Measurements from ENCODE around the gene FNDC4. TPM values are rescaled to one million over a fixed set of nuclear protein-coding genes. Genes with fewer than 3 reads are reported as not detected.
"Not testable (repeated sequence)": the region's sequence is repeated elsewhere in the genome, so short reads cannot be mapped to it uniquely, and the experiment has no call there.

FNDC4 gene, protein sequence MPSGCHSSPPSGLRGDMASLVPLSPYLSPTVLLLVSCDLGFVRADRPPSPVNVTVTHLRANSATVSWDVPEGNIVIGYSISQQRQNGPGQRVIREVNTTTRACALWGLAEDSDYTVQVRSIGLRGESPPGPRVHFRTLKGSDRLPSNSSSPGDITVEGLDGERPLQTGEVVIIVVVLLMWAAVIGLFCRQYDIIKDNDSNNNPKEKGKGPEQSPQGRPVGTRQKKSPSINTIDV
- 2.2 and 3.9 TPM in 2 replicates for total RNA-seq (2014; rRNA removed; shearing (Covaris generic))

DNA sequence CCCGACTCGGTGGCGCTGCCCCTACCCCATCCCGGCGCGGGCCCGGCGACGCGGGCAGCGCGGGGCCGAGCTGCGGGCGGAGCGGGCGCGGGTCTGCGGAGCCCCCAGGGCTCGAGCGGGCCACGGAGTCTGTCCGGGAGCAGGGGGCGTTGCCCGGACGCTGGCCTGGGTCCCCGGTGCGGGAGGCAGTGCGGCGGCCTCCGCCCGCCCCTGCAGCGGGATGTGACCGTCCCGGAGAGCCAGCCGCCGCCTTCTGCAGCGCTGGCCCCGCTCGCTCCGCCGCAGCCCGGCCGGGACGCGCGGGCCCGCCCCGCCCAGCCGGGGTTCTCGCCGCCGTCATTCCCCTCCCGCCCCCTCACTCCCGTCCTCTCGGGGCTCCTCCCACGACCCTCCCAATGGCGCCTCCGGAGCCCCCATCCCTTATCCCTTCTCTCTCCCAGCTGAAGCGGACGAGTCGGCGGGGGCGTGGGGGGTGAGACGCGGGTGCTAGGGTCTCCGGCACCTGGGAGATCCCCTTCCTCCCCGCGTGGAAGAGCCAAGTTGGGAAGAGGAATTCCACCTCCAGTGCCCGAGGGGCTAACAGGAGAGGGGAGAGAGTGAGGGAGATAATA lies at the start of gene FNDC4:
Gene FNDC4, minus strand, starts transcription at position 257 of the 611 bp plus-strand sequence. CDS start 521 bp downstream, outside the sequence.
- Histone ChIP-seq H3K36me3 (peaks cover 3% of the 10 kb centered on the region; the same call in 1 of the 2 replicates), H3K9me3 (replicated peaks) (no peaks in the 10 kb centered on the region), H3K4me1 (replicated peaks) (peaks cover 11% of the 10 kb centered on the region), H3K4me3 (peak within 1 kb of the TSS; percentile 64), H3K27ac (no peak within 1 kb of the TSS), H3K27me3 (replicated peaks) (peaks cover 16% of the 10 kb centered on the region)
- DNase-seq (ENCODE audit: low read depth in 1 of 2, low spot score in 2 of 2), result no peak

DNA sequence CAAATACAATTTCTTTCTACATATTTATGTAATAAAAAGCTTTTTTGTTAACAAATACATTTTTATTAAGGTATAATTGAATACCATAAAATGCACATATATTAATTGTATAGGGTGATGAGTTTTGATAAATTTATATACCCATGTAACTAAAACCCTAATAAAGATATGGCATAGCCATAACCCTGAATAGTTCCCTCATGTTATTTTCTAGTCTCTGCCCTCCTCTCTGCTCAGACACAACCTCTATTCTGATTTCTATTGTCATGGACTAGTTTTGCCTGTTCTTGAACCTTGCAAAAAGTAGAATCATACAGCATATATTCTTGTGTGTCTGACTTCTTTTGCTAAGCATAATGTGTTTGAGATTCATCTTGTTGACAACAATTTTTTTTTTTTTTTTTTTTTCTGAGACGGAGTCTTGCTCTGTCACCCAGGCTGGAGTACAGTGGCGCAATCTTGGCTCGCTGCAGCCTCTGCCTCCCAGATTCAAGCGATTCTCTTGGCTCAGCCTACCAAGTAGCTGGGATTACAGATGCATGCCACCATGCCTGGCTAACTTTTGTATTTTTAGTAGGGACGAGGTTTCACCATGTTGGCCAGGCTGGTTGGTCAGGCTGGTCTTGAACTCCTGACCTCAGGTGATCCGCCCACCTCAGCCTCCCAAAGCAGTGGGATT lies 49.3 kb upstream of the FNDC4 start:
- no peaks in the 10 kb centered on the region for H3K27me3 ChIP-seq (replicated peaks)
- H3K27ac ChIP-seq, result no peak overlapping the region
- no peak for DNase-seq (ENCODE audit: low read depth in 1 of 2, low spot score in 2 of 2)

DNA sequence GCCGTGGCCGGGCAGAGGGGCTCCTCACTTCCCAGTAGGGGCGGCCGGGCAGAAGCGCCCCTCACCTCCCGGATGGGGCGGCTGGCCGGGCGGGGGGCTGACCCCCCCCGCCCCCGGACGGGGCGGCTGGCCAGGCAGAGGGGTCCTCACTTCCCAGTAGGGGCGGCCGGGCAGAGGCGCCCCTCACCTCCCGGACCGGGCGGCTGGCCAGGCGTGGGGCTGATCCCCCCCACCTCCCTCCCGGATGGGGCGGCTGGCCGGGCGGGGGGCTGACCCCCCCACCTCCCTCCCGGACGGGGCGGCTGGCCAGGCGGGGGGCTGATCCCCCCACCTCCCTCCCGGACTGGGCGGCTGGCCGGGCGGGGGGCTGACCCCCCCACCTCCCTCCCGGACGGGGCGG lies 44.6 kb upstream of the FNDC4 start:
- not testable (repeated sequence) for DNase-seq (ENCODE audit: low read depth in 1 of 2, low spot score in 2 of 2); H3K9me3 ChIP-seq (replicated peaks)

More for the DNA sequence above, 49.3 kb upstream of the FNDC4 start:
- Histone ChIP-seq H3K4me1 (replicated peaks) (no peaks in the 10 kb centered on the region), H3K9me3 (replicated peaks) (no peaks in the 10 kb centered on the region), H3K4me3 (no peak overlapping the region), H3K36me3 (no peaks in the 10 kb centered on the region)

DNA sequence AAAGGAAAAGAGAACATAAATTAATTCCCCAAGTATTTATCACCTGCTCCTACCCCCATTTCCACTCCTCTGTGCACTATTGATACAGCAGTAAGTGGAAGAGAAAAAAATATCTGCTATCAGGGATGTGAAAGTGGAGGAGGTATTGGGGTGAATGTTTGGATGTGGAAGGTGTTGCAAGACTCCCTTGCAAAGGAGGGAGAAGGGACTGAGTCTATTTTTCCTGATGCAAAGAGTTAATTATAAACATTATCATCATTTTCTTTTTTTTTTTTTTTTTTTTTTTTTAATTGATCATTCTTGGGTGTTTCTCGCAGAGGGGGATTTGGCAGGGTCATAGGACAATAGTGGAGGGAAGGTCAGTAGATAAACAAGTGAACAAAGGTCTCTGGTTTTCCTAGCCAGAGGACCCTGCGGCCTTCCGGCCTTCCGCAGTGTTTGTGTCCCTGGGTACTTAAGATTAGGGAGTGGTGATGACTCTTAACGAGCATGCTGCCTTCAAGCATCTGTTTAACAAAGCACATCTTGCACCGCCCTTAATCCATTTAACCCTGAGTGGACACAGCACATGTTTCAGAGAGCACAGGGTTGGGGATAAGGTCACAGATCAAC lies 43.9 kb upstream of the FNDC4 start:
- not testable (repeated sequence) for H3K9me3 ChIP-seq (replicated peaks); H3K36me3 ChIP-seq; H3K27ac ChIP-seq; H3K4me1 ChIP-seq (replicated peaks); H3K4me3 ChIP-seq; H3K27me3 ChIP-seq (replicated peaks); DNase-seq (ENCODE audit: low read depth in 1 of 2, low spot score in 2 of 2)

More for the DNA sequence above, 44.6 kb upstream of the FNDC4 start:
- not testable (repeated sequence) for H3K4me1 ChIP-seq (replicated peaks); H3K27ac ChIP-seq; H3K4me3 ChIP-seq; H3K36me3 ChIP-seq; H3K27me3 ChIP-seq (replicated peaks)

DNA sequence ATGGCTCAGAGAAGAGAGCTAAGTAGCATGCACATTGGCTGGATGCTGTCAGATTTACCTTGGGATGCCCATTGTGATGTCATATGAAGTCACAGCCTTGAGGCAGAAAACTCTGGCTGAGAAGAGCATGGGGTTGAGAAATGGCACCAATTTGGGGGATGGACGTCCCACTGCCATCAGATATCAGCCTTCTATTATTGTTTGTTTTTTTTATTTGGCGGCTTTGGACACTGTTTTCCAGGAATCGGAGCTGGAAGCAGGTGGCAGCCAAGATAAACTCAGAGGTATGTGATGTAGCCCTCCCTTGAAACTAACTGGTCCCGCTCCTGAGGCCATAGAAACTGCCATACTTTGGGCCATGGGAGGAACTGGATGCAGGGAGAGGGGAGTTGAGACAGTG lies 42.3 kb upstream of the FNDC4 start:
- DNase-seq (ENCODE audit: low read depth in 1 of 2, low spot score in 2 of 2), result no peak
- Histone ChIP-seq H3K9me3 (replicated peaks) (no peaks in the 10 kb centered on the region), H3K4me3 (no peak overlapping the region), H3K27ac (no peak overlapping the region), H3K4me1 (replicated peaks) (no peaks in the 10 kb centered on the region), H3K36me3 (no peaks in the 10 kb centered on the region), H3K27me3 (replicated peaks) (no peaks in the 10 kb centered on the region)

DNA sequence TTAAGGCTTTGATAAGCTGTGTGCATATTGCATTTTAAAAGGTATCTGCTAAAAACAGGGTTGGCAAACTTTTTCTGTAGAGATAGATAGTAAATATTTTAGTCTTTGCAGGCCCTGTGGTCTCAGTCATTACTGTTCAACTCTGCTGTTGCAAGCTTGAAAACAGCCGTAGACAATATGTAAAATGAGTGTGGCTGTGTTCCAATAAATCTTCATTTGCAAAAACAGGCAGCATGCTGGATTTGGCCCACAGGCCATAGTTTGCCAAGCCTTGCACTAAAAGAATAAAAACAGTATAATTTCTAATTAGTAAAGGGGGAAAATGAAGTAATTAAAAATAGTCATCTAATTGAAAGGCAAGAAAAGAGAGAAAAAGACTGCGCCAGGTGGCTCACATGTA lies 37.0 kb upstream of the FNDC4 start:
- H3K4me3 ChIP-seq, result no peak overlapping the region
- no peaks in the 10 kb centered on the region; the same call in 1 of the 2 replicates for H3K4me1 ChIP-seq (replicated peaks)
- no peaks in the 10 kb centered on the region for H3K9me3 ChIP-seq (replicated peaks)
- H3K27me3 ChIP-seq (replicated peaks), result 0 out of 2 replicates have a peak, but pooled peaks cover 3% of the 10 kb centered on the region
- no peak for DNase-seq (ENCODE audit: low read depth in 1 of 2, low spot score in 2 of 2)
- H3K27ac ChIP-seq, result no peak overlapping the region
- H3K36me3 ChIP-seq, result no peaks in the 10 kb centered on the region

DNA sequence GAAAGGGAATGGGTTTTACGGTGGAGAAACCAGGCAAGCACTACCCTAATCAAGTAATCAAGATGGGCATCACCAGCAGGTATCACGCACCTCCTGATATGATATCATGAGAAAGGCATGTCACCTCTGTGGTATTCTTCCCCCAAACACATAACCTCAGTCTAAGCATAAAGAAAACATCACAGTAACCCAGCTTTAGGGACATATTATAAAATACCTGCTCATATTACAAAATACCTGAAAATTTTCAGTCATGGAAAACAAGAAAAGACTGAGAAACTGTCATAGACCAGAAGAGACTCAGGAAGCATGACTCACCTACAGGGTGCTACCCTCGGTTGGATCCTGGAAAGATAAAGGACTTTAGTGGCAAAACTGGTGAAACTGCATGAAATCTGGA lies 32.2 kb upstream of the FNDC4 start:
- Histone ChIP-seq H3K27me3 (replicated peaks) (0 out of 2 replicates have a peak, but pooled peaks cover 3% of the 10 kb centered on the region), H3K9me3 (replicated peaks) (no peaks in the 10 kb centered on the region), H3K4me3 (no peak overlapping the region), H3K4me1 (replicated peaks) (no peaks in the 10 kb centered on the region; the same call in 1 of the 2 replicates), H3K27ac (no peak overlapping the region), H3K36me3 (no peaks in the 10 kb centered on the region)
- no peak for DNase-seq (ENCODE audit: low read depth in 1 of 2, low spot score in 2 of 2)

DNA sequence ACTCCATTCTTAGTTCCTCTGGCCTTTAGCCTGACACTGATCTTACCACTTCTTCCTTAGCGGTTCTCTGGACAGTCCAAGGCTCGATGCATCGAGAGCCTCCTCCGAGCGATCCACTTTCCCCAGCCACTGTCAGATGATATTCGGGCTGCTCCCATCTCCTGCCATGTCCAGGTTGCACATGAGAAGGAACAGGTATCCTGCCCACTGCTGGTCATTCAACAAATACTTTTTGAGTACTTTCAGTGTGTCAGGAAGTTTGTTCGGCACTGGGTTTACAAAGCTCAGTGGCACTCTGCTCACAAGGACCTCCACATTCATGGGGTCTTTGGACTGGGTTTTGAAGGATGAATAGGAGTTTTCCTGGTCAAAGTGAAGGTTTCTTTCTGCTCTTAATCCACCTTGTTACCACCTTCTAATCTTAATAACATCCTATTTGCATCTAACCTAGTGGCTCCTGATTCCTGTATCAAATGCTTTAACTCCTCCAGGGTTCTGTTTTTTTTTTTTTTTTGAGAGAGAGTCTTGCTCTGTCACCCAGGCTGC lies 27.5 kb upstream of the FNDC4 start:
- Histone ChIP-seq H3K27ac (no peak overlapping the region), H3K27me3 (replicated peaks) (no peaks in the 10 kb centered on the region)
- DNase-seq (ENCODE audit: low read depth in 1 of 2, low spot score in 2 of 2), result no peak

DNA sequence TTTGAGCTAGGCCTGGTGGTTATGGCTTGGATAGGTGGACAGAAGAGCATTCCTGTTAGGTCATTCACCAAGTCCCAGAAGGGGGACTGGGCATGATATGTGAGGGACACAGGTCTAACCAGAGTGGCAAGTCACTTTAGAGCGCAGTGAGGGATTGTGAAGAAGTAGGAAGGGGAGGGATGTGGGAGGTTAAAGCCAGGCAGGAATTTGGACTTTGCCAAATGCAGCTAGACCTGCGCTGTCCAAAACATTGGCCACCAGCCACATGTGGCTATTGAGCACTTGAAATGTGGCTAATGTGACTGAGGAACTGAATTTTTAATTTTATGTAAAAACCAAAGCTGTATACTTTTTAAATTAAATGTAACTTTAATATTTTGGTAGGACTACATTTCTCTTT lies 25.3 kb upstream of the FNDC4 start:
- H3K4me1 ChIP-seq (replicated peaks), result no peaks in the 10 kb centered on the region
- no peak overlapping the region for H3K27ac ChIP-seq
- no peak overlapping the region for H3K4me3 ChIP-seq
- no peaks in the 10 kb centered on the region for H3K9me3 ChIP-seq (replicated peaks)
- no peaks in the 10 kb centered on the region for H3K36me3 ChIP-seq
- H3K27me3 ChIP-seq (replicated peaks), result no peaks in the 10 kb centered on the region
- DNase-seq (ENCODE audit: low read depth in 1 of 2, low spot score in 2 of 2), result no peak

More for the DNA sequence above, 27.5 kb upstream of the FNDC4 start:
- Histone ChIP-seq H3K4me1 (replicated peaks) (no peaks in the 10 kb centered on the region; the same call in 1 of the 2 replicates), H3K9me3 (replicated peaks) (no peaks in the 10 kb centered on the region), H3K4me3 (no peak overlapping the region), H3K36me3 (no peaks in the 10 kb centered on the region)

DNA sequence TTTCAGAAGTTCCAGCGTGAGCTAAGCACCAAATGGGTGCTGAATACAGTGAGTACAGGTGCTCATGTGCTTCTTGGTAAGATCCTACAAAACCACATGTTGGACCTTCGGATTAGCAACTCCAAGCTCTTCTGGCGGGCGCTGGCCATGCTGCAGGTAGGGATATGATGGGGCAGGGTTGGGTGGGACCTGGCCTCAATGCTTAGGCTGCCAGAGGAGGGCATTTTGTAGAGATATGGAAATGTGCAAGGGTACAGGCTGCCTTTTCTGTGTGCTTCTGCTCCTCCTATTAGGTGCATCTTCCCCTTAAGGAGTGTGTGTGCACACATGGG lies 23.7 kb upstream of the FNDC4 start:
- Histone ChIP-seq H3K36me3 (no peaks in the 10 kb centered on the region), H3K27me3 (replicated peaks) (no peaks in the 10 kb centered on the region), H3K4me1 (replicated peaks) (no peaks in the 10 kb centered on the region), H3K9me3 (replicated peaks) (no peaks in the 10 kb centered on the region), H3K4me3 (no peak overlapping the region), H3K27ac (no peak overlapping the region)
- DNase-seq (ENCODE audit: low read depth in 1 of 2, low spot score in 2 of 2), result no peak

DNA sequence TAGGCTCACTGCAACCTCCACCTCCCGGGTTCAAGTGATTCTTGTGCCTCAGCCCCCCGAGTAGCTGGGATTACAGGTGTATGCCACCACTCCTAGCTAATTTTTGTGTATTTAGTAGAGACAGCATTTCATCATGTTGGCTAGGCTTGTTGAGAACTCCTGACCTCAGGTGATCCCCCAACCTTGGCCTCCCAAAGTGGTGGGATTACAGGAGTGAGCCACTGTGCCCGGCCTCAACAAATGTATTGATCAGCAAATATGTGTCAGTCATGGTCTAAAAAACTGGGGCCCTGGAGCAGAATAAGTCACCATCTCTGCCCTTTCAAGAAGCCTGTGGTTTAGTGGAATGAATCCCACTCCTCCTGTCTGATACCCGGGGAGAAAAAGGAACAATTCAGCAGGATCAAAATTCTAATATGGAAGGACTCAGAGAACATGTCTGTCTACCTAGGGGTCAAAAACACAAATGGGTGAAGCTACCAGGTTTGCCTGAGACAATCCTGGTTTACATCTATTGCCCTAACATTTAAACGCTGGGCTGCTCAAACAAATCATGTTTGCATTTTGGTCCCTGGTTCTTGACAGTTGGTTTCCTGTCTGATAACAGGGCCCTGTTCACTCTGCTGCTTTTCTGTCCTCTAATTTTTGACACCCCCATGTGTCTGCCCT lies 23.2 kb upstream of the FNDC4 start:
- H3K4me3 ChIP-seq, result no peak overlapping the region
- 0 out of 2 replicates have a peak, but pooled peaks cover 3% of the 10 kb centered on the region for H3K27me3 ChIP-seq (replicated peaks)
- no peaks in the 10 kb centered on the region for H3K36me3 ChIP-seq
- no peaks in the 10 kb centered on the region for H3K4me1 ChIP-seq (replicated peaks)
- no peak overlapping the region for H3K27ac ChIP-seq
- no peak for DNase-seq (ENCODE audit: low read depth in 1 of 2, low spot score in 2 of 2)
- H3K9me3 ChIP-seq (replicated peaks), result no peaks in the 10 kb centered on the region

DNA sequence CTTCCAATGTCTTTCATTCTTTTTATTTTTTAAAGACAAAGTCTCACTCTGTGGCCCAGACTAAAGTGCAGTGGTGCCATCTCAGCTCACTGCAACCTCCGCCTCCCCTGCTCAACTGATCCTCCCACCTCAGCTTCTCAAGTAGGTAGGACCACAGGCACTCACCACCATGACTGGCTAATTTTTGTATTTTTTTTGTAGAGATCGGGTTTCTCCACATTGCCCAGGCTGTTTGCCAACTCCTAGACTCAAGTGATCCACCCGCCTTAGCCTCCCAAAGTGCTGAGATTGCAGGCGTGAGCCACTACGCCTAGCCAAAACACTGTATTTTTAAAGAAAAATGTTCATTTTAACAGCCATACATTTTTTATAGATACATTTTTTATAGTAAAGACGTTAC lies 14.3 kb upstream of the FNDC4 start:
- H3K36me3 ChIP-seq, result no peaks in the 10 kb centered on the region
- no peaks in the 10 kb centered on the region for H3K9me3 ChIP-seq (replicated peaks)
- 0 out of 2 replicates have a peak, but pooled peaks cover 3% of the 10 kb centered on the region for H3K27me3 ChIP-seq (replicated peaks)
- no peak overlapping the region for H3K27ac ChIP-seq
- no peak for DNase-seq (ENCODE audit: low read depth in 1 of 2, low spot score in 2 of 2)
- no peak overlapping the region for H3K4me3 ChIP-seq
- no peaks in the 10 kb centered on the region for H3K4me1 ChIP-seq (replicated peaks)

DNA sequence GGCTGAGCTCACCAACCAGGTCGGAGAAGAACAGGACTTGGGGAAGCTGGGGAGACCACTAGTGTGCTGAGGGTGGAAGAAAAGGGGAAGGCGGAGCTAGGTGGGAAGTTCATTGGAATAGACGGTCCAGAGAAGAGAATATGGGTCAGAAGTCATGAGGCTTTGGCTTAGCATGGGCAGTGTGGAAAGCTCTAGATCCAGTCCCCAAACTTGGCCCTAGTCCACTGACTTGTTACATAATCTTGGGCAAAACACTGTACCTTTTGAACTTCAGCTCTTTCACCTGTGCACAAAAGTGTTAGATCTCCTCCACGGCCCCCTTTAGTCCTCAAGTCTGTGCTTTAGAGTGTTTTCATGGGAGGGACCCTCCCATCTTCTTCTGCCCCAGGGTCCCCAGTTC lies 12.3 kb upstream of the FNDC4 start:
- H3K9me3 ChIP-seq (replicated peaks), result no peaks in the 10 kb centered on the region
- no peaks in the 10 kb centered on the region for H3K36me3 ChIP-seq
- H3K4me3 ChIP-seq, result no peak overlapping the region
- no peak overlapping the region for H3K27ac ChIP-seq
- no peaks in the 10 kb centered on the region for H3K27me3 ChIP-seq (replicated peaks)
- H3K4me1 ChIP-seq (replicated peaks), result no peaks in the 10 kb centered on the region
- DNase-seq (ENCODE audit: low read depth in 1 of 2, low spot score in 2 of 2), result no peak
